Fibroblast of lung (primary cell): Measurements from ENCODE around the gene TECPR2. TPM values are rescaled to one million over a fixed set of nuclear protein-coding genes. Genes with fewer than 3 reads are reported as not detected.

Source experiments
- DNase-seq, 2 donors: peaks; one replicate each; pipeline versions ENCODE4 v3.0.0 to v3.0.0-alpha.2; 2010; ENCODE audit warnings: low read depth in 2 of 2
- H2AFZ ChIP-seq: 2 replicates; pipeline ENCODE4 v1.5.1; 2012; ENCODE audit warnings: low read length, control low read depth, inconsistent platforms
- H3K27ac ChIP-seq: 2 replicates; pipeline ENCODE4 v1.5.1; 2011; ENCODE audit warnings: low read length, control low read depth; ENCODE audit not compliant: insufficient read depth
- H3K27me3 ChIP-seq: 2 replicates; pipeline ENCODE4 v1.5.1; 2011; ENCODE audit warnings: mild to moderate bottlenecking, low read length; ENCODE audit not compliant: control insufficient read depth, insufficient read depth
- H3K36me3 ChIP-seq: 2 replicates; pipeline ENCODE4 v1.5.1; 2011; ENCODE audit warnings: low read length; ENCODE audit not compliant: control insufficient read depth, insufficient read depth
- H3K4me1 ChIP-seq: 2 replicates; pipeline ENCODE4 v1.5.1; 2011; ENCODE audit warnings: low read length; ENCODE audit not compliant: control insufficient read depth, insufficient read depth; ENCODE audit errors: extremely low read depth
- H3K4me2 ChIP-seq: 2 replicates; pipeline ENCODE4 v1.5.1; 2011; ENCODE audit warnings: low read length, control low read depth; ENCODE audit not compliant: insufficient read depth; ENCODE audit errors: extremely low read depth
- H3K4me3 ChIP-seq, 4 experiments: fragments of 200-600 bp in 1 of 4; sonication (generic) in 1 of 4; replicated peaks in 1 of 4; 2 replicates each; pipeline ENCODE4 v1.5.1; 2011 to 2016; ENCODE audit warnings: low read length in 4 of 4, low read depth in 3 of 4, mild to moderate bottlenecking in 3 of 4, control low read depth in 2 of 4, inconsistent platforms in 1 of 4, mixed read lengths in 1 of 4; ENCODE audit not compliant: insufficient read depth in 1 of 4; ENCODE audit errors: control extremely low read depth in 1 of 4
- H3K79me2 ChIP-seq: 2 replicates; pipeline ENCODE4 v1.5.1; 2012; ENCODE audit warnings: mild to moderate bottlenecking, low read length, inconsistent platforms; ENCODE audit not compliant: control insufficient read depth, insufficient read depth
- H3K9ac ChIP-seq: 2 replicates; pipeline ENCODE4 v1.5.1; 2011; ENCODE audit warnings: mild to moderate bottlenecking, low read length, control low read depth; ENCODE audit not compliant: insufficient read depth
- H3K9me3 ChIP-seq: 2 replicates; pipeline ENCODE4 v1.5.1; 2012; ENCODE audit warnings: low read depth, low read length; ENCODE audit not compliant: control insufficient read depth, insufficient read depth
- H4K20me1 ChIP-seq: 2 replicates; pipeline ENCODE4 v1.5.1; 2011; ENCODE audit warnings: low read length; ENCODE audit not compliant: control insufficient read depth, insufficient read depth; ENCODE audit errors: extremely low read depth
- CTCF ChIP-seq, 2 donors: IDR thresholded peaks in 1 of 2; conservative IDR thresholded peaks in 1 of 2; 1 replicate in 1 of 2; 2 replicates in 1 of 2; pipeline ENCODE4 v1.5.1; 2011 to 2012; ENCODE audit warnings: low read length in 2 of 2, control low read depth in 1 of 2, inconsistent platforms in 1 of 2, low read depth in 1 of 2, mild to moderate bottlenecking in 1 of 2
- EZH2 ChIP-seq: IDR thresholded peaks from 2 replicates; pipeline ENCODE4 v1.5.1; 2012; ENCODE audit warnings: low read length, control low read depth, mild to moderate bottlenecking; ENCODE audit errors: missing control alignments
- polyA plus RNA-seq, 2 donors: library from polyadenylated mRNA; depleted of rRNA in 1 of 2; stranded (reverse) in 1 of 2; unstranded in 1 of 2; fragments of >200 nt; gene quantifications; 2 replicates each; pipeline ENCODE4 v1.2.1, GENCODE V29; 2011 to 2012; ENCODE audit warnings: missing spikeins in 1 of 2
- total RNA-seq: library from RNA; depleted of rRNA; stranded (reverse); fragments of >200 nt; gene quantifications from 2 replicates; pipeline ENCODE4 v1.2.1, GENCODE V29; 2014

TECPR2 gene
- total and polyA plus RNA-seq, 2 donors (not counting 1 experiment from before 2014, with no cell fraction given), result 9.2 to 17.8 TPM

- no peak for TF ChIP-seq EZH2
- Histone ChIP-seq H3K4me3 (no peak overlapping the region), H4K20me1 (no peaks in the 10 kb centered on the region), H3K27ac (no peak overlapping the region), H3K4me1 (no peaks in the 10 kb centered on the region), H2AFZ (no peak overlapping the region), H3K79me2 (no peaks in the 10 kb centered on the region), H3K9ac (no peak overlapping the region), H3K9me3 (no peaks in the 10 kb centered on the region), H3K4me2 (no peak overlapping the region), H3K36me3 (peaks cover 9% of the 10 kb centered on the region), H3K27me3 (no peaks in the 10 kb centered on the region)
- DNase-seq, result no peak
These were observed 31.9 kb upstream of the TECPR2 start for GRCh38 chr14:102330806-102331205.

- TF ChIP-seq EZH2, result no peak
- no peak for TF ChIP-seq CTCF (conservative IDR thresholded peaks at IDR 0.05 in 1 of 2, IDR thresholded peaks at IDR 0.05 in 1 of 2; ENCODE audit: low read depth in 1 of 2, low read length in 2 of 2)
- H3K79me2 ChIP-seq, result no peaks in the 10 kb centered on the region
- H3K36me3 ChIP-seq, result peaks cover 9% of the 10 kb centered on the region
- no peaks in the 10 kb centered on the region for H3K4me1 ChIP-seq
- H3K9ac ChIP-seq, result no peak overlapping the region
- H3K27me3 ChIP-seq, result no peaks in the 10 kb centered on the region
- no peaks in the 10 kb centered on the region for H3K9me3 ChIP-seq
- DNase-seq, result no peak
- no peak overlapping the region for H3K4me2 ChIP-seq
- no peak overlapping the region for H3K27ac ChIP-seq
- no peak overlapping the region for H3K4me3 ChIP-seq
- no peaks in the 10 kb centered on the region for H4K20me1 ChIP-seq
- H2AFZ ChIP-seq, result no peak overlapping the region
These were observed 29.4 kb upstream of the TECPR2 start for GRCh38 chr14:102333390-102333789.

- DNase-seq, result no peak
- Histone ChIP-seq H3K79me2 (no peaks in the 10 kb centered on the region), H2AFZ (no peak overlapping the region), H3K36me3 (peaks cover 12% of the 10 kb centered on the region), H3K9ac (no peak overlapping the region), H3K4me1 (no peaks in the 10 kb centered on the region), H3K27me3 (no peaks in the 10 kb centered on the region), H3K4me3 (no peak overlapping the region), H3K4me2 (no peak overlapping the region), H3K27ac (no peak overlapping the region), H3K9me3 (no peaks in the 10 kb centered on the region), H4K20me1 (no peaks in the 10 kb centered on the region)
- TF ChIP-seq CTCF (conservative IDR thresholded peaks at IDR 0.05 in 1 of 2, IDR thresholded peaks at IDR 0.05 in 1 of 2; ENCODE audit: low read depth in 1 of 2, low read length in 2 of 2) (no peak), EZH2 (no peak)
These were observed 28.7 kb upstream of the TECPR2 start for GRCh38 chr14:102333795-102334705.
